GM20000 (cell line): ENCODE measurements around the gene ALDH1L2.

Experiments
- DNase-seq: peaks from one replicate; pipeline ENCODE4 v3.0.0; 2012; ENCODE audit warnings: low spot score
- CTCF ChIP-seq: IDR thresholded peaks from 2 replicates; pipeline ENCODE4 v1.5.1; 2012; ENCODE audit warnings: mild to moderate bottlenecking, control low read depth; ENCODE audit errors: extremely low read depth, missing control alignments

The ALDH1L2 gene

DNA sequence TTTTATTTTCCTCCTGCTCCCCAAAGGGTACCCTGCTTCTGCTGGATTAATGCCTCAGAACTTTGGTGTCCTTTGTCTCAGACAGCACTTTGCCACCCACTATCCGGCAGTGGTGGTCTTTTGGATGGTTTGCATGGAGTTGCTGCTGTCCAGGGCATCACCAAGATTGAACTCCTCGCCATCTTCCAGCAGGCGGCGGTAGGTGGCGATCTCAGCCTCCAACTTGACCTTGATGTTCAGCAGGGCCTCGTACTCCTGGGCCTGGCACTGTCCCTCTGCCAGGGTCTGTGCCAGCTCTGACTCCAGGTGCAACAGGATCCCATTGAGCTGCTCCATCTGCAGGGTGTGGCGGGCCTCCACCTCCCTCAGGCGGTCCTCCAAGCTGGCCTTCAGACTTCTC is 107.6 kb downstream of the ALDH1L2 start:
- no peak for DNase-seq
- no peak for TF ChIP-seq CTCF

GRCh38 chr12:104975587-104976343 is 108.5 kb downstream of the ALDH1L2 start:
- no peak for DNase-seq
- no peak for TF ChIP-seq CTCF

GRCh38 chr12:104974626-104975290 is 109.5 kb downstream of the ALDH1L2 start:
- DNase-seq = peak; percentile 64

DNA sequence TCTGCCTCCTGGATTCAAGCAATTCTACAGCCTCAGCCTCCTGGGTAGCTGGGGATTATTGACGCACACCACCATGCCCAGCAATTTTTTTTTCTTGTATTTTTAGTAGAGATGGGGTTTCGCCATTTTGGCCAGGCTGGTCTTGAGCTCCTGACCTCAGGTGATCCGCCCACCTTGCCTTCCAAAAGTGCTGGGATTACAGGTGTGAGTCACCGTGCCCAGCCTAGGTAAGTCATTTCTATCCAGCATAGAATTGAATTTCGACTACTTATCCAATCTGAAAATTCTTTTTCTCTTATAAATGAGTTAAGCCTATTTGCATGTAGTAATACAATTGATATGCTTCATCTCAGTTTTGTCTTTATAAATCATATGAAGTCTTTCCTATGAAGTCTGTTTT is 111.0 kb downstream of the ALDH1L2 start:
- TF ChIP-seq CTCF = no peak
- no peak for DNase-seq

More at GRCh38 chr12:104974626-104975290, 109.5 kb downstream of the ALDH1L2 start:
- no peak for TF ChIP-seq CTCF

DNA sequence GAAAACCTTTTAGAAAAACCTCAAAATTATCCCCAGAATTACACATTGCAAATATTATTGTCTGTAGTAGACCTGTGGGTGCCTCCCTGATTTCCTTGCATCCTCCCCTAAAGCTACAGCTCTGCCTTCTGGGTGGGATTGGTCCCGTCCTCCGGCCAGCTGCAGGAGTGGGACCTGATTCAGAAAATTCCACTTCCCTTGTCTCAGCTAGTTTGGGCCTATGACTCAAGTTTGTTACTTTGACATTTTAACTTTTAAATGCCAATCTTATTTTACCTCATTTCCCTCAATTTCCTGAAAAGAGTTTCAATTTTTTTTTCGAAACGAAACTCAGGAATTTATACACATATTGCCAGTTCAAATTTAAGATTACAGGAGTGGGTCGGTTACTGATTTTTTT is 113.0 kb downstream of the ALDH1L2 start:
- no peak for TF ChIP-seq CTCF
- no peak for DNase-seq
